Neural progenitor cell (in vitro differentiated cells): ENCODE data around the gene FBLN1.

Experiments used
- EZH2 ChIP-seq: fragments of 200-600 bp; sonication (generic); IDR thresholded peaks from 2 replicates; pipeline ENCODE4 v1.6.1; 2017; ENCODE audit warnings: antibody characterized with exemption, mild to moderate bottlenecking, moderate library complexity
- EZH2phosphoT487 ChIP-seq: fragments of 200-600 bp; sonication (generic); IDR thresholded peaks from 2 replicates; pipeline ENCODE4 v1.6.1; 2017; ENCODE audit warnings: antibody characterized with exemption
- TF ChIP-seq, protein P1 (sequence below): fragments of 200-600 bp; sonication (generic); IDR thresholded peaks from 2 replicates; pipeline ENCODE4 v1.5.1; 2017; ENCODE audit warnings: antibody characterized with exemption, mild to moderate bottlenecking

DNA sequence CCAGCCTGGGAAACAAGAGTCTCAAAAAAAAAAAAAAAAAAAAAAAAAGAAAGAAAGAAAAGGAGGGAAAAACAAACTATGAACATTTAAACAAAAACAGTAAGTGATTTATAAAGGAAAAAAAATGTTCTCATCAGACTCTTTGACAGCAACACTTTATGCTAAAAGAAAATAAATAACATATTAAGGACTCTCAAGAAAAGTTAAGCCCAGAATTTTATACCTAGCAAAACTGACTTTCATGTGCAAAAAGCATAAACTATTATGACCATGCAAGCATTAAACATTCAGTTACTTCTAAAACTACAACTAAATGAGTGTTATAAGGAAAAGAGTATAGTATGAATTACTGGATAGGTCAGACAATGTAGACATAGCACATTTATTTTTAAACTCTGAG, 68.4 kb downstream of the FBLN1 start:
- no peak for TF ChIP-seq EZH2
- no peak for TF ChIP-seq EZH2phosphoT487
- TF ChIP-seq, protein P1, sequence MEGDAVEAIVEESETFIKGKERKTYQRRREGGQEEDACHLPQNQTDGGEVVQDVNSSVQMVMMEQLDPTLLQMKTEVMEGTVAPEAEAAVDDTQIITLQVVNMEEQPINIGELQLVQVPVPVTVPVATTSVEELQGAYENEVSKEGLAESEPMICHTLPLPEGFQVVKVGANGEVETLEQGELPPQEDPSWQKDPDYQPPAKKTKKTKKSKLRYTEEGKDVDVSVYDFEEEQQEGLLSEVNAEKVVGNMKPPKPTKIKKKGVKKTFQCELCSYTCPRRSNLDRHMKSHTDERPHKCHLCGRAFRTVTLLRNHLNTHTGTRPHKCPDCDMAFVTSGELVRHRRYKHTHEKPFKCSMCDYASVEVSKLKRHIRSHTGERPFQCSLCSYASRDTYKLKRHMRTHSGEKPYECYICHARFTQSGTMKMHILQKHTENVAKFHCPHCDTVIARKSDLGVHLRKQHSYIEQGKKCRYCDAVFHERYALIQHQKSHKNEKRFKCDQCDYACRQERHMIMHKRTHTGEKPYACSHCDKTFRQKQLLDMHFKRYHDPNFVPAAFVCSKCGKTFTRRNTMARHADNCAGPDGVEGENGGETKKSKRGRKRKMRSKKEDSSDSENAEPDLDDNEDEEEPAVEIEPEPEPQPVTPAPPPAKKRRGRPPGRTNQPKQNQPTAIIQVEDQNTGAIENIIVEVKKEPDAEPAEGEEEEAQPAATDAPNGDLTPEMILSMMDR = no peak
